D341Med (cell line): ENCODE measurements around the gene TCF12.

Experiments
- DNase-seq: peaks from one replicate; pipeline ENCODE4 v3.0.0; 2012; ENCODE audit warnings: low spot score

TCF12 gene

DNA sequence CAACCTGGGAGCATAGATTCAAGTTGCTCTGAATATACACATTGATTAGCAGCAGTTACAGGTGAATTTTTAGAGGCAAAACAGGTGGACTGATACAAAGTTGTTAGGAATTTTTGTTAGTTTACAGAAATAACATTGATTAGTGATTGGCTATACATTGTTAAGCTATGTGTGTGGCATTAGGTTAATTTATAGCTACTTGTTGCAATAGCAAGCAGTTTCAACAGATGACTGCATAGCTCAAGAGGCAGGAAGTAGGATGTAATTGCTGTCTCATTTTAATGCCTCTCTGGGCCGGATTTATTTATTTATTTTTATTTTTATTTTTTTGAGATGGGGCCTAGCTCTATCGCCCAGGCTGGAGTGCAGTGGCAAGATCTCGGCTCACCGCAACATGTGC lies 99.7 kb downstream of the TCF12 start:
- no peak for DNase-seq

GRCh38 chr15:57019496-57020160 lies 101.2 kb downstream of the TCF12 start:
- DNase-seq: no peak

DNA sequence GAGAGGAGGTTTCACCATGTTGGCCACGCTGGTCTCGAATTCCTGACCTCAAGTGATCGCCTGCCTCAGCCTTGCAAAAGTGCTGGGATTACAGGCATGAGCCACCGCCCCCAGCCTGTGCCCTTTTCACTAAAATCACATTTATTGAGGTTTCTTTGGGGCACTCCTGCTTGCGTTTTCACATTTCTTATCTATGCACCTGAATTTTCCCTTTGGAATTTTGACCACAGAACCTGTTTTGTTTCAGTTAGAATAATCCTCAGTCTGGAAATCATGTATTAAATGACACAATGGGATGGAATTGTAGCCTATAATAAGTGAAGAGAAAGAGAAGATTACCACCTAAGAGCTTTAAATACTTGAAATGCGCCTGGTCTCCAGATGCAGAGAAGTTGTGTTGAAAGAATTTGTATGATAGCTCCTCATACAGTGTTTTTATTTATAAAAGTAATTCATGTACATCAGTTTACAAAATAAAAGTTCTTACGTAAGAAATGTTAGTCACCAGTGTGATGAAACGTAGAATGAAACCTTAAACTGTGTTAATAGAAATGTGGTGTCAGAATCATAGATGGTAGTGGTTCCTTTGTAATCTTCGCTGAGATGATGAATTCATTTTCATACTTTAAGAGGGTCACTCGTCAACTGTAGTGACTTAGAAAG lies 107.0 kb downstream of the TCF12 start:
- DNase-seq: no peak

GRCh38 chr15:57026016-57026592 lies 107.7 kb downstream of the TCF12 start:
- no peak for DNase-seq

DNA sequence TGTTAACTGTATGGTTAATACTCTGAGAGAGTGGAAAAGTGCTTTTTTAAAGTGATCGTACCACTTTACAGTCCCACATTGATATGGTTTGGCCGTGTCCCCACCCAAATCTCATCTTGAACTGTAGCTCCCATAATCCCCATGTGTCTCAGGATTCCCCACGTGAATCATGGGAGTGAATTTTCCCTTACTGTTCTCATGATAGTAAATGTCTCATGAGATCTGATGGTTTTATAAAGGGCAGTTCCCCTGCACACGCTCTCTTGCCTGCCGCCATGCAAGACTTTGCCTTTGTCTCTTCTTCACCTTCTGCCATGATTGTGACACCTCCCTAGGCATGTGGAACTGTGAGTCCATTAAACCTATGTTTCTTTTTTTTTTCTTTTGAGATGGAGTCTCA lies 109.2 kb downstream of the TCF12 start:
- DNase-seq: no peak

DNA sequence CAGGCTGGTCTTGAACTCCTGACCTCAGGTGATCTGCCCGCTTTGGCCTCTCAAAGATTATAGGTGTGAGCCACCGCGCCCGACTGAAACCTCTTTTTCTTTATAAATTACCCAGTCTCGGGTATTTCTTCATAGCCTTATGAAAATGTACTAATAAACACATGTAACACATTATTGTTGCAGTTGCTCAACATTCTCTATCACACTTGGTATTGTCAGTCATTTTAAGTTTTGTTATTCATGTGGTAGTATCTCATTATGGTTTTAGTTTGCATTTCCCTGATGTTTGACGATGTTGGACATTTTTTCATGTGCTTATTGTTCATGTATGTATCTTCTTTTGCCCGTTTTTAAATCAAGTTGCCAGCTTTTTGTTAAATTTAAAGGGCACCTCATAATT lies 109.7 kb downstream of the TCF12 start:
- no peak for DNase-seq

- no peak for DNase-seq
Measured at GRCh38 chr15:57030011-57030410, 111.6 kb downstream of the TCF12 start.

DNA sequence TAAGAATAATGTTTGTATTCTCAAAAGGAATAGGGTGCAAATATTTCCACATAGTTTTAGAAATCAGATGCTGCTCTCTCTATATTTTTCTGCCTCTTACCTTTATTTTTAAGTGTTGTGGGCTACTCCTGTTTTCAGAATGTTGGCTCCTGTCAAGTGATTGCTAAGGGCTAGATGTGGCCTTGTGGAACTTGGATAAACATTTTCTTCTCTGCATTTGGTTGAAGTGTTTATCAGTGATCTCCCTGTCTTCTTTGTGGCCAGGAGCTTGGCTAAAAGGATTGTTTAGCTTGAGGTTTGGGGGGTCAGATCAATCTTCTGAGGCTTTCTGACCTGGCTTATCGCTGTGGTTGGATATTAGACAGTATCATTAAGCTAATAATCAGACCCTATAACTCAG lies 112.6 kb downstream of the TCF12 start:
- DNase-seq: no peak

DNA sequence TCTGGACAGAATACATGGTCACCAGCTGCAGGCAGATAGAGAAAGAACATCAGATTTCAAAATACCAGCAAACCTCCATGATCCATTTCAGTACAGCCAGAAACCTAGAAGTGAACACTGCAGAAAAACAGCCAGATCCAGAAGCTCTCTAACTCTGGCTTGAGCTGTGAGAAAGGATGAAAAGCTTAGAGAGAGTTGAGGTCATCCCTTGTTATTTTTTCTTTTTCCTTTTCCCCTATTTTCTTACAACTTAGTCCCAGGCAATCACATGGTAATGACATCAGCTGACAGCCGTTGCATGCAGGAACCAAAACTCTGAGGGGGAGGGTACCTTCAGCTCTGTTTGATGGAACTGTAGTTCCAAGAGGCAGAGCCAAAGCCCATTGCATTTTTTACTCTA lies 113.2 kb downstream of the TCF12 start:
- no peak for DNase-seq

DNA sequence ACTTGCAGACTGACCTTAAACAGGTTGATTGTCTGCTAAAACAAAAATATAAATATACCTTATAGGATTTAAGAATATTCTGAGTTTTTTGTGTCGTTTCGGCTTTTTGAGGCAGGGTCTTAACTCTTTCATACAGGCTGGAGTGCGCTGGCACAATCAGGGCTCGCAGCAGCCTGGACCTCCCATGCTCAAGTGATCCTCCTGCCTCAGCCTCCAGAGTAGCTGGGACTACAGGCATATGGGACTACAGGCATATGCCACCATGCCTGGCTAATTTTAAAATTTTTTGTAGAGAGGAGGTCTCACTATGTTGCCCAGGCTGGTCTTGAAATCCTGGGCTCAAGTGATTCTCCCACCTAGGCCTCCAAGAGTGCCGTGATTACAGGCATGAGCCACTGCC lies 113.9 kb downstream of the TCF12 start:
- no peak for DNase-seq

- no peak for DNase-seq
Measured at GRCh38 chr15:57033715-57034439, 115.4 kb downstream of the TCF12 start.

GRCh38 chr15:57034613-57035012 lies 116.2 kb downstream of the TCF12 start:
- DNase-seq: no peak

- no peak for DNase-seq
Measured at GRCh38 chr15:57035664-57036063, 117.2 kb downstream of the TCF12 start.

GRCh38 chr15:57036352-57036751 lies 117.9 kb downstream of the TCF12 start:
- DNase-seq: no peak

- no peak for DNase-seq
Measured at GRCh38 chr15:57037548-57037947, 119.1 kb downstream of the TCF12 start.

GRCh38 chr15:57038040-57038439 lies 119.6 kb downstream of the TCF12 start:
- DNase-seq: no peak

DNA sequence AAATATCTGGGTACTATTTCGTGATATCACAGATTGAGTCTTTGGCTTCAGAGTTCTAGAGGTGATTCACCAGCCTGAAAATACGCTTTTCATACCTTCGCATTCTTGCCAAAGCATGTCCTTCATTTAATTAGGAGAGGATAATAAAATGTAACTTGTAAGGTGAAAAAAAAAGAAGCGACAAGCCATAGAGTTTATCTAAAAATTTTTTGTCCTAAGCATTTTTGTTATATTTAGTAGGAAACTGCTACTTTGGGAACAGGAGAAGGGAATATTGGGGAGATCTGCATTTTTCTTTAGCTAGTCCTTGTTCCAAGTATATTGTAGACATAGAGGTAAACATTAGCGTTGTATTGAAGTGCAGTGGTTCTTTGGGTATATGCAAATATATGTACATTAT lies 120.1 kb downstream of the TCF12 start:
- DNase-seq: no peak

- no peak for DNase-seq
Measured at GRCh38 chr15:57041416-57041815, 123.0 kb downstream of the TCF12 start.

DNA sequence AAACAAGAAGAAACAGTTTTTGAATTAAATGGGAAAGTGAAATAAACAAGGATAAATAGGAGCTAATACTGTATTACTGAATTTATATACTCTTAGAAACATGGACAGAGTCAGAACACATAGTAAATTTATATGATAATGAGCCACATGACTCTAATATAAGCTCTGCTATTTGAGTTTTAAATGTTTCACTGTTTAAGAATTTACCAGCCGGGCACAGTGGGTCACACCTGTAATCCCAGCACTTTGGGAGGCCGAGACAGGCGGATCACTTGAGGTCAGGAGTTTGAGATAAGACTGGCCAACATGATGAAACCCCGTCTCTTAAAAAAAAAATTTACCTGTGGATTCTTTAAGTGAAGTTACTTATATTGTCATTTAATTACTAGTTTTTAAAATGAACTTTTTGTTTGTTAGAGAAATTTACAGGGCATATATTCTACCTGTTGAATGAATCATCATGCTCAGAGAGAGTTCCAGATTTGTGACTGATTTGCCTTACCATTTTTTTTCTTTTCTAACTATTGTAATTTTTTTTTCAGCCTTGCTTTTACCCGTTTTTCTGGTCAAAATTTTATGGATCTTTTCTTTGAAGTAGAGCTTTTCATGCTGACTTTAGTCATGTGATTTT lies 125.7 kb downstream of the TCF12 start:
- DNase-seq: no peak

- DNase-seq: no peak
Measured at GRCh38 chr15:57044970-57045369, 126.5 kb downstream of the TCF12 start.

- DNase-seq: no peak
Measured at GRCh38 chr15:57045741-57046382, 127.4 kb downstream of the TCF12 start.

- no peak for DNase-seq
Measured at GRCh38 chr15:57048930-57049549, 130.6 kb downstream of the TCF12 start.
